Fibroblast of the aortic adventitia (primary cell): ENCODE results near the gene CCDC91. TPM values are rescaled to one million over a fixed set of nuclear protein-coding genes. Genes with fewer than 3 reads are reported as not detected.
A peak's percentile ranks its signal among the peaks of the same experiment; 100 is the strongest.
"Not testable (repeated sequence)": the region's sequence is repeated elsewhere in the genome, so short reads cannot be mapped to it uniquely, and the experiment has no call there.

Experiments
- DNase-seq: peaks from one replicate; pipeline ENCODE4 v3.0.0-alpha.2; 2010; ENCODE audit warnings: low read depth
- H3K4me3 ChIP-seq: 2 replicates; pipeline ENCODE4 v1.5.1; 2011; ENCODE audit warnings: low read depth, mild to moderate bottlenecking, control low read depth, low read length, moderate library complexity
- total RNA-seq: library from RNA; depleted of rRNA; stranded (reverse); fragments of >200 nt; gene quantifications from 2 replicates; pipeline ENCODE4 v1.2.3, GENCODE V29; 2012; ENCODE audit warnings: low replicate concordance
- TF ChIP-seq, protein P1 (sequence below): IDR thresholded peaks from 2 replicates; pipeline ENCODE4 v1.5.1; 2011; ENCODE audit warnings: mild to moderate bottlenecking, low read length, control low read depth, inconsistent platforms; ENCODE audit not compliant: insufficient read depth

Gene CCDC91
- total RNA-seq, 1 donor, result 37.4 TPM

DNA sequence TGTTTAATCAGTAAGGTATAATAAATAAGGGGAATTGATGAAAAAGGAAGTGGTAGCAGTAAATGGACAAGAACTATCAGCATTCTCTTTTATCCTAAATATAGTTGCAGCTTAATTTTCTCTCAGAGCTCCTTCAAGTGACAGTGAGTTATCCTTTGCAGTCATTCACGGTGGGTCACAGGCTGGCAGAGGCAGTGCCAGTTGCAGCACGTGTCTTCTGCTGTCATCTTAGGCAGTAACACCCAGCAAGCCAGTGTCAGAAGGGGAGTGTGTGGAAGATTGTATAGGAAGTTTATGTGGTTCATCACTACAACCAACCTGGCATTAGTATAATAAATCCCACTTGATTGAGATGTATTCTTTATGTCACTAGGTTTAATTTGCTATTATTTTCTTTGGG, 170.0 kb downstream of the CCDC91 start:
- no peak for DNase-seq
- TF ChIP-seq, protein P1, sequence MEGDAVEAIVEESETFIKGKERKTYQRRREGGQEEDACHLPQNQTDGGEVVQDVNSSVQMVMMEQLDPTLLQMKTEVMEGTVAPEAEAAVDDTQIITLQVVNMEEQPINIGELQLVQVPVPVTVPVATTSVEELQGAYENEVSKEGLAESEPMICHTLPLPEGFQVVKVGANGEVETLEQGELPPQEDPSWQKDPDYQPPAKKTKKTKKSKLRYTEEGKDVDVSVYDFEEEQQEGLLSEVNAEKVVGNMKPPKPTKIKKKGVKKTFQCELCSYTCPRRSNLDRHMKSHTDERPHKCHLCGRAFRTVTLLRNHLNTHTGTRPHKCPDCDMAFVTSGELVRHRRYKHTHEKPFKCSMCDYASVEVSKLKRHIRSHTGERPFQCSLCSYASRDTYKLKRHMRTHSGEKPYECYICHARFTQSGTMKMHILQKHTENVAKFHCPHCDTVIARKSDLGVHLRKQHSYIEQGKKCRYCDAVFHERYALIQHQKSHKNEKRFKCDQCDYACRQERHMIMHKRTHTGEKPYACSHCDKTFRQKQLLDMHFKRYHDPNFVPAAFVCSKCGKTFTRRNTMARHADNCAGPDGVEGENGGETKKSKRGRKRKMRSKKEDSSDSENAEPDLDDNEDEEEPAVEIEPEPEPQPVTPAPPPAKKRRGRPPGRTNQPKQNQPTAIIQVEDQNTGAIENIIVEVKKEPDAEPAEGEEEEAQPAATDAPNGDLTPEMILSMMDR, result no peak
- no peak overlapping the region for H3K4me3 ChIP-seq

DNA sequence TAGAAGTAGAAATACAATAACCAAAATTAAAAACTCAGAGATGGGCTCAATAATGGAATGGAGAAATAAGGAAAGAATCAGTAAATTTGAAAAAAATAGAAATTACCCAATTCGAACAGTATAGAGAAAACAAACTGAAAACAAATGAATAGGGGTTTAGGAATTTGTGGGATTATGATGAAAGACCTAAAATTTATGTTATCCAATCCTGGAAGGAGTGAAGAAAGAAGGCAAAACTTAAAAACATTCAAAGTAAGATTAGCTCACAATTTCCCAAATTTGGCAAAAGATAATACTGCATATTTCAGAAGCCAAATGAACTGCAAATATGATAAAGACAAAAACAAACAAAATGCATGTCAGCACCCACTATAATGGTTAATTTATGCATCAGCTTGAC, 177.1 kb downstream of the CCDC91 start:
- H3K4me3 ChIP-seq, result no peak overlapping the region
- DNase-seq, result no peak
- TF ChIP-seq, protein P1, result no peak

DNA sequence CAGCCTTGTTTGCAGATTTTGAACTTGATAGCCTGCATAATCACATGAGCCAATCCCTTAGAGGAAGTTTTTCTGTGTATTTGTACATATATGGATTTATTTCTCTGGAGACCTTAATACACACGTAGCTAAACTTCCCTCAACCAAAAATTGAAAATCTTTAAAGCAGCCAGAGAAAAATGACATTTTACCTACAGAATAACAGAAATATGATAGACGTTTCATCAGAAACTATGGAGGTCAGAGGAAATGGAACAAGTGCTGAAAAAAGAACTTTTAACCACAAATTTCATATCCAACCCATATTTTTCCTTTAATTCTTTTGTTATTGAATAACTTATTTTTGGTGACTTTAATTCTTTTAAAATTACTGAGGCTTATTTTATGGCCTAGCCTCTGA, 177.7 kb downstream of the CCDC91 start:
- no peak for DNase-seq
- TF ChIP-seq, protein P1, result no peak
- no peak overlapping the region for H3K4me3 ChIP-seq

DNA sequence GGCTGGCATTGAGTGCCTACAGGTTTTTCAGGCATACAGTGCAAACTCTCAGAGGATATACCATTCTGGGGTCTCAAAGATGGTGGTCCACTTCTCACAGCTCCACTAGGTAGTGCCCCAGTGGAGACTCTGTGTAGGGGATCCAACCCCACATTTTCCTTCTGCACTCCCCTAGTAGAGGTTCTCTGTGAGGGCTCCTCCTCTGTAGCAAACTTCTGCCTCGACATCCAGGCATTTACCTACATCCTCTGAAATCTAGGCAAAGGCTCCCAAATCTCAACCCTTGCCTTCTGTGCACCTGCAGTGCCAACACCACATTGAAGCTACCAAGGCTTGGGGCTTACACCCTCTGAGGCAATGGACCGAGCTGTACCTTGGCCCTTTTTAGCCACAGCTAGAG, 179.2 kb downstream of the CCDC91 start:
- TF ChIP-seq, protein P1, result no peak

DNA sequence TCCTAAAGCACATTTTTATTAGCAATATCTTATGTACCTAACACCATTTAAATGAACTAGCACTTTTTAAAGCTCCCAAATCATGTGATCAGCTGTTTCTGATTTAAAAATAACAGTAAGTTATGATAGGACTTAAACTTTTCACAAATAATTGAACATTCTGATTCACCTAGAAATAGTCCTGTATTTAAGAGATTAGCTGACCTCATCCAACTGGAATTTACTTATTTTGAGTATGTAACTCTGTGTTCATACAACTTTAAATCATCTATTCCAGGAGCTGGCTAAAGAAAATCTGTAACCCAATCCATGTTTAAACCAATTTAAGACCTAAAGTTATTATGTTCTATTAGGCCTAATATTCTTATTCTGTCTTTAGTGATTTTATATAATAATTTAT, 184.3 kb downstream of the CCDC91 start:
- H3K4me3 ChIP-seq, result no peak overlapping the region
- peak; percentile 57 for DNase-seq
- TF ChIP-seq, protein P1, result no peak

More for the DNA sequence above, 179.2 kb downstream of the CCDC91 start:
- DNase-seq, result no peak
- H3K4me3 ChIP-seq, result no peak overlapping the region

DNA sequence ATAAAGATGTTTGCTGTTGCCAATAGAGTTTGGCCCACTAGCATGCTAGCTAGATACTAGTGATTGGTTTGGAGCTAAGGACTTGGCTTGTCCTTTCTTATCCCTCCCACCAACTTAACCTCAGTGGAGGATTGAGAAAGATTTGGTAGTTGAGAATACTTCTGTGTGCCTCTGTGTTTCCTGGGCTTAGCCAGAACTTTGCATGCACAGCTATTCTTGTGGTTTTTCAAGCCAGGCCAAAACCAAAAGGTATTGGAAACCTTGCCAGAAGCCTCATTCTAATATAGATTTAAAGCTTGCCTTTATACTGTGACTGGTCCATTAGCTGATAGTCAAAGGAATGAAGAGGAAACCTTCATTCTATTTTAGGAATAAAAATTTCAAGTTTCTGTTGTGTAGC, 188.5 kb downstream of the CCDC91 start:
- no peak overlapping the region for H3K4me3 ChIP-seq
- TF ChIP-seq, protein P1, result no peak
- peak; percentile 99 for DNase-seq

DNA sequence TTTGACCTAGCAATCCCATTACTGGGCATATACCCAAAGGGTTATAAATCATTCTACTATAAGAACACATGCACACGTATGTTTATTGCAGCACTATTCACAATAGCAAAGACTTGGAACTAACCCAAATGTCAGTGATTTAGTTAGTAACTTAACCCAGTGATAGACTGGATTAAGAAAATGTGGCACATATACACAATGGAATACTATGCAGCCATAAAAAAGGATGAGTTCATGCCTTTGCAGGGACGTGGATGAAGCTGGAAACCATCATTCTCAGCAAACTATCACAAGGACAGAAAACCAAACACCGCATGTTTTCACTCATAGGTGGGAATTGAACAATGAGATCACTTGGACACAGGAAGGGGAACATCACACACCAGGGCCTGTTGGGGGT, 189.5 kb downstream of the CCDC91 start:
- DNase-seq, result peak; percentile 12
- not testable (repeated sequence) for H3K4me3 ChIP-seq
